HepG2 (cell line): ENCODE measurements around the gene CTTNBP2NL. TPM values are rescaled to one million over a fixed set of nuclear protein-coding genes. Genes with fewer than 3 reads are reported as not detected.

Experiments
- ATAC-seq: fragments of 200-7000 bp; cut with Tn5 transposase; 3 replicates; pipeline ENCODE4 v1.9.1; 2020; ENCODE audit warnings: mild to moderate bottlenecking, moderate library complexity
- BruUV-seq: library from RNA; stranded (reverse); fragments of 400-500 nt; replicated peaks from 2 replicates; lab custom pipeline; 2021; lab: Mats Ljungman, UMichigan
- CTCF ChIA-PET: fragments of 300-600 bp; formaldehyde crosslinking; extraction: SDS; loops from one replicate; lab custom pipeline; 2021; ENCODE audit warnings: low total read pairs, inconsistent platforms, low intra/inter-chr PET ratio; lab: Yijun Ruan, JAX
- POLR2A ChIA-PET: fragments of 350-600 bp; sonication (Branson Sonifier 250); formaldehyde crosslinking; loops from one replicate; lab custom pipeline; 2020; ENCODE audit warnings: antibody characterized with exemption, inconsistent platforms; lab: Yijun Ruan, JAX
- DNase-seq: peaks from one replicate; pipeline ENCODE4 v3.0.0-alpha.2; 2015; ENCODE audit warnings: low spot score
- FAIRE-seq: peaks from 3 replicates; lab custom pipeline; 2011; peaks lifted over from hg19 to GRCh38; lab: Jason Lieb, UNC
- H2AFZ ChIP-seq: one replicate; pipeline ENCODE4 v1.6.1; 2011; ENCODE audit warnings: low read length, inconsistent platforms
- H3K27ac ChIP-seq: fragments of 300-600 bp; 3 replicates; pipeline ENCODE4 v1.8.0; 2011; ENCODE audit warnings: mixed run types, mild to moderate bottlenecking, mixed read lengths, low read length, inconsistent platforms; ENCODE audit not compliant: insufficient read depth; ENCODE audit errors: extremely low read length
- H3K27me3 ChIP-seq, 2 experiments: fragments of 200-600 bp in 1 of 2; 2 replicates in 1 of 2; 3 replicates in 1 of 2; pipeline versions ENCODE4 v1.6.0 to v1.8.0; 2011; ENCODE audit warnings: low read length in 2 of 2, mild to moderate bottlenecking in 2 of 2, moderate library complexity in 2 of 2, inconsistent platforms in 1 of 2; ENCODE audit not compliant: insufficient read depth in 2 of 2, control insufficient read depth in 1 of 2
- H3K36me3 ChIP-seq, 2 experiments: fragments of 200-600 bp in 1 of 2; replicated peaks in 1 of 2; 2 replicates in 1 of 2; 3 replicates in 1 of 2; pipeline versions ENCODE4 v1.5.1 to v1.8.0; 2011; ENCODE audit warnings: low read length in 2 of 2, inconsistent platforms in 1 of 2; ENCODE audit not compliant: insufficient read depth in 2 of 2, control insufficient read depth in 1 of 2
- H3K4me1 ChIP-seq: 2 replicates; pipeline ENCODE4 v1.5.1; 2012; ENCODE audit warnings: low read length, inconsistent platforms; ENCODE audit not compliant: insufficient read depth
- H3K4me2 ChIP-seq: 2 replicates; pipeline ENCODE4 v1.6.0; 2011; ENCODE audit warnings: low read depth, low read length, inconsistent platforms
- H3K4me3 ChIP-seq, 3 experiments: fragments of 200-600 bp in 1 of 3; sonication (generic), shearing (Covaris generic) in 1 of 3; replicated peaks in 1 of 3; 2 replicates each; pipeline ENCODE4 v1.5.1; 2011 to 2016; ENCODE audit warnings: low read length in 3 of 3, inconsistent platforms in 2 of 3, low read depth in 2 of 3, mild to moderate bottlenecking in 2 of 3, control low read depth in 1 of 3, mixed read lengths in 1 of 3; ENCODE audit not compliant: insufficient read depth in 1 of 3
- H3K79me2 ChIP-seq: one replicate; pipeline ENCODE4 v1.6.1; 2011; ENCODE audit warnings: low read length, inconsistent platforms; ENCODE audit not compliant: insufficient read depth
- H3K9ac ChIP-seq: 2 replicates; pipeline ENCODE4 v1.6.0; 2011; ENCODE audit warnings: mild to moderate bottlenecking, low read depth, low read length, inconsistent platforms; ENCODE audit not compliant: insufficient read depth
- H3K9me3 ChIP-seq: 2 replicates; pipeline ENCODE4 v1.5.1; 2012; ENCODE audit warnings: mild to moderate bottlenecking, low read length
- H4K20me1 ChIP-seq: 2 replicates; pipeline ENCODE4 v1.6.0; 2011; ENCODE audit warnings: inconsistent platforms, mild to moderate bottlenecking, low read length, moderate library complexity; ENCODE audit not compliant: insufficient read depth
- ELF4 ChIP-seq: sonication (generic); formaldehyde crosslinking; IDR thresholded peaks from 2 replicates; pipeline ENCODE4 v1.5.0; 2020; ENCODE audit warnings: missing genetic modification reagents, mild to moderate bottlenecking, moderate library complexity, borderline replicate concordance
- NR1H2 ChIP-seq: sonication (generic); formaldehyde crosslinking; IDR thresholded peaks from 2 replicates; pipeline ENCODE4 v1.8.1; 2022; ENCODE audit warnings: low read depth, missing genetic modification reagents, borderline replicate concordance
- POLR2A ChIP-seq, 2 experiments: IDR thresholded peaks; 2 replicates each; pipeline ENCODE4 v1.6.1; 2011; ENCODE audit warnings: low read depth in 2 of 2, low read length in 2 of 2, mild to moderate bottlenecking in 1 of 2, moderate library complexity in 1 of 2; ENCODE audit not compliant: insufficient read depth in 1 of 2
- RARA ChIP-seq: IDR thresholded peaks from 2 replicates; pipeline ENCODE4 v1.6.1; 2016; ENCODE audit warnings: missing genetic modification reagents, missing compliant biosample characterization
- RCOR2 ChIP-seq: IDR thresholded peaks from 2 replicates; pipeline ENCODE4 v1.6.1; 2016; ENCODE audit warnings: missing biosample characterization, missing genetic modification reagents
- RERE ChIP-seq: IDR thresholded peaks from 2 replicates; pipeline ENCODE4 v1.6.1; 2016; ENCODE audit warnings: low read depth, missing genetic modification reagents, missing compliant biosample characterization
- SUZ12 ChIP-seq: fragments of 150-350 bp; IDR thresholded peaks from 2 replicates; pipeline ENCODE4 v1.6.1; 2014; ENCODE audit warnings: low read depth, low read length
- TAF1 ChIP-seq: sonication (generic); formaldehyde crosslinking; IDR thresholded peaks from 2 replicates; pipeline ENCODE4 v1.4.0; 2020; ENCODE audit warnings: missing genetic modification reagents
- ZNF136 ChIP-seq: sonication (generic); formaldehyde crosslinking; IDR thresholded peaks from 2 replicates; pipeline ENCODE4 v1.8.1; 2022; ENCODE audit warnings: low read depth, mild to moderate bottlenecking, moderate library complexity, missing genetic modification reagents
- ZNF333 ChIP-seq: sonication (generic); formaldehyde crosslinking; IDR thresholded peaks from 2 replicates; pipeline ENCODE4 v1.4.0; 2020; ENCODE audit warnings: mild to moderate bottlenecking, missing genetic modification reagents, borderline replicate concordance
- ZNF33B ChIP-seq: sonication (generic); formaldehyde crosslinking; IDR thresholded peaks from 2 replicates; pipeline ENCODE4 v1.5.1; 2020; ENCODE audit warnings: mild to moderate bottlenecking, missing genetic modification reagents
- ZNF496 ChIP-seq: sonication (generic); formaldehyde crosslinking; IDR thresholded peaks from 2 replicates; pipeline ENCODE4 v1.8.1; 2023; ENCODE audit warnings: mild to moderate bottlenecking, moderate library complexity, missing genetic modification reagents; ENCODE audit not compliant: insufficient replicate concordance
- ZNF577 ChIP-seq: sonication (generic); formaldehyde crosslinking; IDR thresholded peaks from 2 replicates; pipeline ENCODE4 v1.4.0; 2020; ENCODE audit warnings: mild to moderate bottlenecking, low read depth, missing genetic modification reagents, borderline replicate concordance
- ZNF773 ChIP-seq: sonication (generic); formaldehyde crosslinking; IDR thresholded peaks from 2 replicates; pipeline ENCODE4 v1.4.0; 2020; ENCODE audit warnings: missing genetic modification reagents, borderline replicate concordance
- ZNF879 ChIP-seq: sonication (generic); formaldehyde crosslinking; IDR thresholded peaks from 2 replicates; pipeline ENCODE4 v1.8.1; 2023; ENCODE audit warnings: missing genetic modification reagents
- WGBS: methylation state at CpG from one replicate; pipeline ENCODE4 v1.1.6; 2017; ENCODE audit warnings: low lambda C conversion rate; 5-methylcytosine and 5-hydroxymethylcytosine counted together
- in situ Hi-C: cut with HindIII; loops from 2 replicates; pipeline ENCODE4 v1.10.0; 2017; ENCODE audit warnings: low pct_unique_long_range_greater_than_20kb; ENCODE audit not compliant: extremely low pct_ligation_motif_present
- intact Hi-C: fragments of 100-400 bp; cut with micrococcal nuclease; formaldehyde crosslinking; loops from one replicate; pipeline ENCODE4 v1.10.0; 2022; ENCODE audit not compliant: unreplicated experiment
- polyA plus RNA-seq, 8 experiments: library from polyadenylated mRNA; depleted of rRNA in 3 of 8; stranded (reverse) in 7 of 8; unstranded in 1 of 8; fragments of >200 nt; fragmentation: Illumina TruSeq in 4 of 8; extraction: Trizol in 4 of 8; gene quantifications; 2 replicates each; pipeline versions ENCODE4 v1.2.1 to v1.2.3, GENCODE V29; 2011 to 2016; ENCODE audit warnings: low read depth in 4 of 8, missing spikeins in 1 of 8, mixed read lengths in 1 of 8; ENCODE audit not compliant: insufficient read depth in 1 of 8
- total RNA-seq, 5 experiments: library from RNA; depleted of rRNA; stranded (reverse); fragments of >200 nt; fragmentation: Illumina TruSeq; extraction: Trizol; gene quantifications; 2 replicates each; pipeline ENCODE4 v1.2.3, GENCODE V29; 2016; ENCODE audit warnings: low read depth in 1 of 5
- TF ChIP-seq, protein P1 (sequence below): sonication (generic); formaldehyde crosslinking; IDR thresholded peaks from 2 replicates; pipeline ENCODE4 v1.5.0; 2020; ENCODE audit warnings: missing genetic modification reagents, mild to moderate bottlenecking, borderline replicate concordance
- TF ChIP-seq, protein P2 (sequence below): sonication (generic); formaldehyde crosslinking; IDR thresholded peaks from 2 replicates; pipeline ENCODE4 v1.5.0; 2020; ENCODE audit warnings: mild to moderate bottlenecking, missing genetic modification reagents

Gene CTTNBP2NL
- total and polyA plus RNA-seq, 2 of the 13 experiments (the other 11 are each of a cell fraction or from before 2014, with no cell fraction given), result 2.1 to 4.1 TPM

DNA sequence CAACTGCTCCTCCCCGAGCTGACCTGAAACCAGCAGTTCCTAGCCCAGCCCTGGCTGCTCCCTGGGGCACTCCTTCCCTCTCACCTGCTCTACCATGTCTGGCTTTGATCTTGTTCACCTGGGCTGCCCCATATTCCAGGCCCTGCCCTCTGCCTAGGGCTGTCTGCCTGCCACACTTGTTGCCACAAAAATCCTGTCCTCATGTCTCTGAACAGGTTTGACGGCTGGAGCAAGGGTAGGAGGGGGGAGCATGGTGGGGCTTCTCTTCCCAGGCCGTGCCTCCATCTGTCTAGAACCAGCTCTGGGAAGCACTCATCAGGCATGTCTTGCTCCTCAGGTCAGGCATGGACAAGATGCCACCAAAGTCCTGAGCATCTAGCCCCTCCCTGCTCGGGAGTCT is 68.5 kb downstream of the CTTNBP2NL start:
- H3K27me3 ChIP-seq, result peaks cover 0 to 3% of the 10 kb centered on the region in 2 experiments; a peak in 1 of 5 replicates
- no peak overlapping the region for H3K27ac ChIP-seq
- H3K9ac ChIP-seq, result no peak overlapping the region
- DNase-seq, result no peak
- no peak overlapping the region for H3K4me3 ChIP-seq
- WGBS, result no CpG with 5 or more reads among the region's 4 CpGs
- CTCF ChIA-PET, result interaction anchor here (3.1 kb wide), 1 partner anchor 74 kb away, joined by 66 read pairs; no protein-coding TSS in a partner anchor
- peaks cover 47% of the 10 kb centered on the region for H3K4me1 ChIP-seq
- H3K79me2 ChIP-seq, result no peaks in the 10 kb centered on the region
- in situ Hi-C loops, result loop anchor here (5.0 kb wide), 1 partner anchor 67 kb away; the partner anchor contains the start of gene CTTNBP2NL
- FAIRE-seq, result no peak
- H2AFZ ChIP-seq, result no peak overlapping the region
- POLR2A ChIA-PET, result no interaction called here
- H3K4me2 ChIP-seq, result no peak overlapping the region
- intact Hi-C loops, result no loop called here
- no TSS peak for BruUV-seq
- no peak for ATAC-seq
- H4K20me1 ChIP-seq, result no peaks in the 10 kb centered on the region
- no peaks in the 10 kb centered on the region for H3K36me3 ChIP-seq
- no peaks in the 10 kb centered on the region for H3K9me3 ChIP-seq
- TF ChIP-seq POLR2A (IDR thresholded peaks at IDR 0.05; ENCODE audit: insufficient read depth in 1 of 2, low read depth in 2 of 2, low read length in 2 of 2) (no peak), ZNF496 (no peak), RCOR2 (CRISPR knock-in tag) (no peak), RERE (CRISPR knock-in tag) (no peak), ZNF879 (CRISPR knock-in tag) (no peak), ZNF333 (CRISPR knock-in tag) (no peak), ZNF577 (CRISPR knock-in tag) (no peak), ZNF136 (CRISPR knock-in tag) (no peak), SUZ12 (no peak), NR1H2 (CRISPR knock-in tag) (no peak), ELF4 (CRISPR knock-in tag) (no peak), TAF1 (CRISPR knock-in tag) (no peak), RARA (no peak), ZNF773 (CRISPR knock-in tag) (no peak), ZNF33B (CRISPR knock-in tag) (no peak)
- TF ChIP-seq, protein P1, sequence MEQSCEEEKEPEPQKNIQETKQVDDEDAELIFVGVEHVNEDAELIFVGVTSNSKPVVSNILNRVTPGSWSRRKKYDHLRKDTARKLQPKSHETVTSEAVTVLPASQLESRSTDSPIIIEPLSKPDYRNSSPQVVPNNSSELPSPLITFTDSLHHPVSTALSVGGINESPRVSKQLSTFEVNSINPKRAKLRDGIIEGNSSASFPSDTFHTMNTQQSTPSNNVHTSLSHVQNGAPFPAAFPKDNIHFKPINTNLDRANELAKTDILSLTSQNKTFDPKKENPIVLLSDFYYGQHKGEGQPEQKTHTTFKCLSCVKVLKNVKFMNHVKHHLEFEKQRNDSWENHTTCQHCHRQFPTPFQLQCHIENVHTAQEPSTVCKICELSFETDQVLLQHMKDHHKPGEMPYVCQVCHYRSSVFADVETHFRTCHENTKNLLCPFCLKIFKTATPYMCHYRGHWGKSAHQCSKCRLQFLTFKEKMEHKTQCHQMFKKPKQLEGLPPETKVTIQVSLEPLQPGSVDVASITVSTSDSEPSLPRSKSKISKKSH (CRISPR knock-in tag), result no peak
- TF ChIP-seq, protein P2, sequence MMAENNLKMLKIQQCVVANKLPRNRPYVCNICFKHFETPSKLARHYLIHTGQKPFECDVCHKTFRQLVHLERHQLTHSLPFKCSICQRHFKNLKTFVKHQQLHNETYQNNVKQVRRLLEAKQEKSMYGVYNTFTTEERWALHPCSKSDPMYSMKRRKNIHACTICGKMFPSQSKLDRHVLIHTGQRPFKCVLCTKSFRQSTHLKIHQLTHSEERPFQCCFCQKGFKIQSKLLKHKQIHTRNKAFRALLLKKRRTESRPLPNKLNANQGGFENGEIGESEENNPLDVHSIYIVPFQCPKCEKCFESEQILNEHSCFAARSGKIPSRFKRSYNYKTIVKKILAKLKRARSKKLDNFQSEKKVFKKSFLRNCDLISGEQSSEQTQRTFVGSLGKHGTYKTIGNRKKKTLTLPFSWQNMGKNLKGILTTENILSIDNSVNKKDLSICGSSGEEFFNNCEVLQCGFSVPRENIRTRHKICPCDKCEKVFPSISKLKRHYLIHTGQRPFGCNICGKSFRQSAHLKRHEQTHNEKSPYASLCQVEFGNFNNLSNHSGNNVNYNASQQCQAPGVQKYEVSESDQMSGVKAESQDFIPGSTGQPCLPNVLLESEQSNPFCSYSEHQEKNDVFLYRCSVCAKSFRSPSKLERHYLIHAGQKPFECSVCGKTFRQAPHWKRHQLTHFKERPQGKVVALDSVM (CRISPR knock-in tag), result no peak
